ENCODE results near the gene ADRA2C. TPM values are rescaled to one million over a fixed set of nuclear protein-coding genes. Genes with fewer than 3 reads are reported as not detected.

Gene ADRA2C
- total RNA-seq, 2 experiments from 2014 or later = not detected

- Mint-ChIP-seq H3K9me3 (ENCODE audit: insufficient read depth) (no peaks in the 10 kb centered on the region), H3K4me1 (ENCODE audit: low read depth) (no peaks in the 10 kb centered on the region), H3K4me3 (no peak overlapping the region), H3K36me3 (ENCODE audit: low read depth) (no peaks in the 10 kb centered on the region), H3K27me3 (ENCODE audit: low read depth) (no peaks in the 10 kb centered on the region), H3K27ac (no peak overlapping the region)
- DNase-seq = no peak
- ChIA-PET POLR2A (no interaction called here), CTCF (no interaction called here)
- ATAC-seq = no peak
Observed at GRCh38 chr4:3784454-3785291, 18.5 kb downstream of the ADRA2C start.

- ChIA-PET POLR2A (no interaction called here), CTCF (no interaction called here)
- Mint-ChIP-seq H3K4me1 (ENCODE audit: low read depth) (no peaks in the 10 kb centered on the region), H3K27ac (no peak overlapping the region), H3K9me3 (ENCODE audit: insufficient read depth) (no peaks in the 10 kb centered on the region), H3K36me3 (ENCODE audit: low read depth) (no peaks in the 10 kb centered on the region), H3K4me3 (no peak overlapping the region), H3K27me3 (ENCODE audit: low read depth) (no peaks in the 10 kb centered on the region)
- ATAC-seq (no peak), DNase-seq (no peak)
Observed at GRCh38 chr4:3785292-3785565, 19.0 kb downstream of the ADRA2C start.

DNA sequence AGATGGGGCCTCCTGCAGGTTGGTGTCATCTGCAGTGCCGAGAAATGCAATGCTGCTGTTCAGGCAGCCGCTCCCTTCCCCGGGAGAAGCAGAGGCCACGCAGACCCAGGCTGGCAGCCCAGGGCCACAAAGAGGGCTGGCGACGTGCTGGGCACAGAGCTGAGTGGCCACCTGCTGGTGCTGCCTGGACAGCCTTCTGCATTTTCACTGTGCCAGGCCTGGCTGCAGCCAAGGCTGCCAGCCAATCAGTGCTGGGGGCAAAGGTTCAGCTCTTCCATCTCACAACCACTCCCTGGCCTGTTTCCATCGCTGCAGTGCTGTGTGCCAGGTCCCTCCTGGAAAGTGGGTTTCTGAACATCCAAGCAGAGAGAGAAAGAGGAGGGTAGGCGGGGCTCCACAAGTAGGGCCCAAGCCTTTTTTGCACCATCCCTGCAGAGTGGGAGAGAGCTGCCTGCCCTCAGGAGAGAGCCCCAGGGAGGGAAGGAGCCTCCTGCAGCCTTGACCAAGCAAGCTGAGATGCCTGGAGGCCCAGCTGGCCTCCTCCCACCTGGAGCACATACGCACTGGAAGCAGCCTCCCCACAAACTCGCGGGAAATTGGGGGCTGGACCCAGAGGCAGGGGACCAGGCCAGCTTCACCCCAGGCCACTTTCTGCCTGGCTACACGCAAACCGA is 20.1 kb downstream of the ADRA2C start:
- ATAC-seq (no peak), DNase-seq (no peak)
- Mint-ChIP-seq H3K27ac (no peak overlapping the region), H3K4me3 (no peak overlapping the region), H3K36me3 (ENCODE audit: low read depth) (no peaks in the 10 kb centered on the region), H3K4me1 (ENCODE audit: low read depth) (no peaks in the 10 kb centered on the region), H3K9me3 (ENCODE audit: insufficient read depth) (no peaks in the 10 kb centered on the region), H3K27me3 (ENCODE audit: low read depth) (no peaks in the 10 kb centered on the region)
- CTCF ChIA-PET = no interaction called here
- POLR2A ChIA-PET = no interaction called here

DNA sequence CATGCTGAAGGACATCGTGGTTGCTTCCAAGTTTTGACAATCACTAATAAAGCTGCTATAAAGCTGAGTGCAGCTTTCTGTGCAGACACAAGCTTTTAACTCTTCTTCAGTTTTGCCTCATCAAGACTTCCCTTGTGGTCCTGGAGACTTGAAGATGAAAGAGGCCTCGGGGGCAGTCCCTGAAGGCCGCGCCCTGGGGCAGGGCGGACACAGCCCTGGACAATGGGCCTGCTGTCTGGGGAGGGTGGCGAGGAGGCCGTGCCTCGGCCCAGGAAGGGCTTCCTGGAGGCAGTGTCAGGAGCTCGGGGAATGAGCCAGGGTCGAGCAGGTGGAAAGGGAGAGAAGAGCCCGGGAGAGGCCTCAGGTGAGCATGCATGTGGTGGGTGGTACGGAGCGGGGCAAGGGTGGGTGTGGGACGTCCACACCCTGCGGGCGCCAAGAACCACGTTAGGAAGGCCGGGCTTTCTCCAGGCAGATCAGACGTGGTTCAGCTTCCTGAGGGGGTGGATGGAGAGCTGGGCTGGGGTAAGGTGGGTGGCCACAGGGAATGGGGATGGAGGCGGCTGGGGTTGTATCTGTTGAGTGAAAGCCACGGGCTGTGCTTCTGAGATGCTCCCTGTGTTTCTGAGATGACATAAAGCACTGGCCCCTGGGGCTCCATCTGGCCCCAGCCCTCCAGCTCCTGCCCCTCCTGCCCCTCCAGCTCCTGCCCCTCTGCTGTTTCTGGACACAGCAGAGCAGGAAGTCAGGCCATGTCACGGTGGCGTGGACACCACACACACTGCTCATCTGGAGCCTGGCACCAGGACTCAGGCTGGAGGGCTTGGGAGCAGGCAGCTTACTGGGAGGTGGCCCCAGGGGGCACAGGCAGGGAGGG is 21.5 kb downstream of the ADRA2C start:
- ChIA-PET CTCF (interaction anchor here (1.2 kb wide), 1 partner anchor 327 kb away, joined by 3 read pairs; no protein-coding TSS in a partner anchor), POLR2A (no interaction called here)
- no peak for DNase-seq
- Mint-ChIP-seq H3K27me3 (ENCODE audit: low read depth) (no peaks in the 10 kb centered on the region), H3K4me1 (ENCODE audit: low read depth) (no peaks in the 10 kb centered on the region), H3K27ac (no peak overlapping the region), H3K36me3 (ENCODE audit: low read depth) (no peaks in the 10 kb centered on the region), H3K9me3 (ENCODE audit: insufficient read depth) (no peaks in the 10 kb centered on the region), H3K4me3 (no peak overlapping the region)
- no peak for ATAC-seq

DNA sequence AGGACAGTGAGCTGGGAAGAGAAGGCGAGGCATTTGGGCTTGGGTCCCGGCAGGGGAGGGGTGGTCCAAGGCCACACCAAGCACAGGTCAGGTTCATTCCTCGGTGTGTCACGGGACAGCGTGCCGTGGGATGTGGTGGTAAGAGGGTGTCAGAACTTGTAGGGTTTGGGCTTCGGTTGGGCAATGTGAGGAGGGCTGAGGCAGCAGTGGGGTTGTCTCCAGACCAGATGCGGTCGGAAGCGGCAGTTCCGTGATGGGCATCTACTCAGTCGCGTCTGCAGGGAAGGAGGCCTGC is 22.1 kb downstream of the ADRA2C start:
- CTCF ChIA-PET = no interaction called here
- H3K4me1 Mint-ChIP-seq (ENCODE audit: low read depth) = no peaks in the 10 kb centered on the region
- no peak overlapping the region for H3K4me3 Mint-ChIP-seq
- DNase-seq (no peak), ATAC-seq (no peak)
- POLR2A ChIA-PET = no interaction called here
- H3K27ac Mint-ChIP-seq = no peak overlapping the region
- no peaks in the 10 kb centered on the region for H3K27me3 Mint-ChIP-seq (ENCODE audit: low read depth)
- no peaks in the 10 kb centered on the region for H3K36me3 Mint-ChIP-seq (ENCODE audit: low read depth)
- no peaks in the 10 kb centered on the region for H3K9me3 Mint-ChIP-seq (ENCODE audit: insufficient read depth)

DNA sequence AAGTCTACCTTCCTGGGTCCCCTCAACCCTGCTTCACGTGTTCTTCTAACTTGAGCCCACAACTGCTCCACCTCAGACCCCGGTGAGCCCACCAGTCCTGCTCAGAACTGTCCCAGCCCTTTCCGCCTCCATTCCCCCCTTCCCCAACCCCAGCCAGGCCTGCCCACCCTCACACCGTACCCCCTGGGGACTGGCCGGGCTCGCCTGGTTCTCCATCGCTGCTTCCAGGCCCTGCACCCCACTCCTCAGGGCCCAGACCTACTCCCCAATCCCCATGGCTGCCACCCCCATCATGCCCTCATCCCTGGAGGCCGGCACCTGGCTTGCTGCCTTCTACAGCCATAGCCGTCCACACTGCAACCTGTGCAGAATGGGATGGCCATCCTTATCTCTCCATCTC is 23.4 kb downstream of the ADRA2C start:
- Mint-ChIP-seq H3K4me1 (ENCODE audit: low read depth) (no peaks in the 10 kb centered on the region), H3K27ac (no peak overlapping the region), H3K4me3 (no peak overlapping the region), H3K9me3 (ENCODE audit: insufficient read depth) (no peaks in the 10 kb centered on the region), H3K27me3 (ENCODE audit: low read depth) (no peaks in the 10 kb centered on the region), H3K36me3 (ENCODE audit: low read depth) (no peaks in the 10 kb centered on the region)
- ChIA-PET CTCF (no interaction called here), POLR2A (no interaction called here)
- no peak for ATAC-seq
- DNase-seq = no peak

- ChIA-PET POLR2A (no interaction called here), CTCF (no interaction called here)
- Mint-ChIP-seq H3K36me3 (ENCODE audit: low read depth) (no peaks in the 10 kb centered on the region), H3K27ac (no peak overlapping the region), H3K4me3 (no peak overlapping the region), H3K27me3 (ENCODE audit: low read depth) (no peaks in the 10 kb centered on the region), H3K9me3 (ENCODE audit: insufficient read depth) (peaks cover under 1% of the 10 kb centered on the region), H3K4me1 (ENCODE audit: low read depth) (no peaks in the 10 kb centered on the region)
- no peak for DNase-seq
- no peak for ATAC-seq
Observed at GRCh38 chr4:3790006-3790561, 23.9 kb downstream of the ADRA2C start.

DNA sequence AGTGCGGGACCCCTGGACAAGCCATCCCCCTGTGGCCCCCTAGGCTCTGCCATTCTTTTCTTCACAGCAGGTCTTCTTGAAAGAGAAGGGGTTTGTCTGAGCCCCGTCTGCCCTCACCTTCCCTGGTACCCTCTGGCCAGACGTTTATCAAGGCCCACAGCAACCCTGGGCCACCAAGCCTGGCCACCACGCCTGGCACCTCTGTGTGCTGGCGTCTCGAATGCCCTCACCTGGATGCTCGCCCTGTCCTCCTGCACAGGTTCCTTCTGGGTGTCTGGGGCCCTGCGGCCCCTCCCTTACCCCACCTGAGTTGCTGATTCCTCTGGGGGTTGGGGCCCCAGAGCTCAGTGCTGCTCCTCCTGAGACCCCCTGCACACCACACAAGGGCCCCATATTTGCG is 25.1 kb downstream of the ADRA2C start:
- Mint-ChIP-seq H3K4me1 (ENCODE audit: low read depth) (no peaks in the 10 kb centered on the region), H3K27me3 (ENCODE audit: low read depth) (no peaks in the 10 kb centered on the region), H3K36me3 (ENCODE audit: low read depth) (no peaks in the 10 kb centered on the region), H3K9me3 (ENCODE audit: insufficient read depth) (peaks cover 6% of the 10 kb centered on the region), H3K27ac (no peak overlapping the region), H3K4me3 (no peak overlapping the region)
- DNase-seq (no peak), ATAC-seq (no peak)
- ChIA-PET CTCF (no interaction called here), POLR2A (no interaction called here)

- Mint-ChIP-seq H3K4me1 (ENCODE audit: low read depth) (no peaks in the 10 kb centered on the region), H3K27me3 (ENCODE audit: low read depth) (no peaks in the 10 kb centered on the region), H3K4me3 (no peak overlapping the region), H3K36me3 (ENCODE audit: low read depth) (no peaks in the 10 kb centered on the region), H3K9me3 (ENCODE audit: insufficient read depth) (peaks cover 10% of the 10 kb centered on the region), H3K27ac (no peak overlapping the region)
- DNase-seq (peak; percentile 58), ATAC-seq (peak; percentile 53)
- POLR2A ChIA-PET = no interaction called here
- CTCF ChIA-PET = no interaction called here
Observed at GRCh38 chr4:3791910-3792542, 25.8 kb downstream of the ADRA2C start.

DNA sequence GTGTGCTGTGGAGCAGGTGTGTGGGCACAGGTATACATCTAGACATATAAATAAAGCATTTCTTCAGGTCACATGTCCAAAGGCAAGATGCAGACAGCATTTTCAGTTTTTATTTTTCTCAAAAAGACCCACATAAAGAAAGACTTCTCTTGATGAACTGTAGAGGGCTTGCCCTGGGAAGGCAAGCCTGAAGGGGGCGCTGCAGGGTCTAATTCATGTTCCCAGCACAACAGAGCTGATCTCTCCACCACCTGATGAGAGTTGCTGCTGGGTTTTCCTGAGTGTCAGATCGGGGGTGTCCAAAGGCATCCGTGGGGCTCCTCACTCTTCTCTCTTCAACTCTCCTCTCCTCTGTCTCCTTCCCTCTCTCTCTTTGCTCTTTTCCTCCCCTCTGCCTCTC is 26.6 kb downstream of the ADRA2C start:
- DNase-seq (no peak), ATAC-seq (no peak)
- ChIA-PET CTCF (no interaction called here), POLR2A (no interaction called here)
- Mint-ChIP-seq H3K27me3 (ENCODE audit: low read depth) (no peaks in the 10 kb centered on the region), H3K4me1 (ENCODE audit: low read depth) (no peaks in the 10 kb centered on the region), H3K9me3 (ENCODE audit: insufficient read depth) (peaks cover 10% of the 10 kb centered on the region), H3K4me3 (no peak overlapping the region), H3K27ac (no peak overlapping the region), H3K36me3 (ENCODE audit: low read depth) (no peaks in the 10 kb centered on the region)

DNA sequence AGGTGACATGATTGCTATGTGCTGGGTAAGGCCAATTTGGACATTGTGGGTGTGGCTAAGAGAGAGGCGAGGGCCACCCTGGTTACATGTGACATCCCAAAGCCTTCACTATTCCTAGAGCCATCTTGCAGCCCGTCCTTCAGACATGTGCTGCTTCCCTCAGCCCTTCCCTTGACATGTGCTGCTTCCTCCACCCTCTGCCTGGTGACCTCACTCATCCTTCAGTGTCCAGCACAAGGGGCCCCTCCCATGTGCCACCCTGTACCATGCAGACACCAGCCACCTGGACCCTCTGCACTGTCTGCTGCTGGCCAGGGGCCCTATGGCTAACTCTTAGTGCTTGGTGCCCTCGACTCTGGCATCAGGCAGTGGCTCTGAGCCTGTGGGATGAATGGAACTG is 27.4 kb downstream of the ADRA2C start:
- CTCF ChIA-PET = no interaction called here
- POLR2A ChIA-PET = no interaction called here
- H3K9me3 Mint-ChIP-seq (ENCODE audit: insufficient read depth) = peaks cover 10% of the 10 kb centered on the region

GRCh38 chr4:3796960-3797359 is 30.8 kb downstream of the ADRA2C start:
- H3K36me3 Mint-ChIP-seq (ENCODE audit: low read depth) = no peaks in the 10 kb centered on the region
- DNase-seq (no peak), ATAC-seq (no peak)
- H3K9me3 Mint-ChIP-seq (ENCODE audit: insufficient read depth) = peaks cover 10% of the 10 kb centered on the region
- no peaks in the 10 kb centered on the region for H3K4me1 Mint-ChIP-seq (ENCODE audit: low read depth)
- no peak overlapping the region for H3K27ac Mint-ChIP-seq
- POLR2A ChIA-PET = no interaction called here
- CTCF ChIA-PET = no interaction called here
- H3K4me3 Mint-ChIP-seq = no peak overlapping the region
- no peaks in the 10 kb centered on the region for H3K27me3 Mint-ChIP-seq (ENCODE audit: low read depth)

More for the DNA sequence above, 27.4 kb downstream of the ADRA2C start:
- Mint-ChIP-seq H3K4me1 (ENCODE audit: low read depth) (no peaks in the 10 kb centered on the region), H3K4me3 (no peak overlapping the region), H3K36me3 (ENCODE audit: low read depth) (no peaks in the 10 kb centered on the region), H3K27ac (no peak overlapping the region), H3K27me3 (ENCODE audit: low read depth) (no peaks in the 10 kb centered on the region)
- DNase-seq = no peak
- no peak for ATAC-seq
